Naive thymus-derived CD4-positive, alpha-beta T cell (primary cell): ENCODE data around the gene HAUS1. TPM values are rescaled to one million over a fixed set of nuclear protein-coding genes. Genes with fewer than 3 reads are reported as not detected.

Experiments
- ATAC-seq: fragments of 150-1000 bp; cut with Tn5 transposase; 2 replicates; pipeline ENCODE4 v1.10.0; 2021; ENCODE audit warnings: mild to moderate bottlenecking, moderate library complexity
- CTCF ChIA-PET: fragments of 350-600 bp; sonication (Branson Sonifier 250); formaldehyde crosslinking; loops from one replicate; lab custom pipeline; 2021; ENCODE audit warnings: antibody characterized with exemption; lab: Charles Lee
- POLR2A ChIA-PET: fragments of 350-600 bp; sonication (Branson Sonifier 250); formaldehyde crosslinking; loops from one replicate; lab custom pipeline; 2021; ENCODE audit warnings: antibody characterized with exemption, inconsistent platforms; lab: Charles Lee
- DNase-seq, 9 donors: peaks; one replicate each; pipeline versions ENCODE4 v3.0.0 to v3.0.0-alpha.2; 2020 to 2022; ENCODE audit warnings: mixed read lengths in 1 of 9
- H3K27ac ChIP-seq: one replicate; pipeline ENCODE4 v1.7.0; 2013; ENCODE audit warnings: mild to moderate bottlenecking, low read depth, low read length, moderate library complexity
- H3K27me3 ChIP-seq, 2 donors: one replicate each; pipeline ENCODE4 v1.7.0; 2013; ENCODE audit warnings: low read length in 2 of 2, mild to moderate bottlenecking in 2 of 2, moderate library complexity in 2 of 2; ENCODE audit not compliant: control insufficient read depth in 2 of 2, insufficient read depth in 2 of 2
- H3K36me3 ChIP-seq, 3 experiments: 1 replicate in 2 of 3; 2 replicates in 1 of 3; pipeline ENCODE4 v1.7.0; 2013; ENCODE audit warnings: low read length in 3 of 3, mild to moderate bottlenecking in 3 of 3, moderate library complexity in 1 of 3; ENCODE audit not compliant: insufficient read depth in 3 of 3, control insufficient read depth in 2 of 3
- H3K4me1 ChIP-seq, 2 donors: one replicate each; pipeline ENCODE4 v1.7.0; 2013; ENCODE audit warnings: low read length in 2 of 2, mild to moderate bottlenecking in 2 of 2, moderate library complexity in 1 of 2; ENCODE audit not compliant: control insufficient read depth in 2 of 2, insufficient read depth in 2 of 2
- H3K4me3 ChIP-seq: 2 replicates; pipeline ENCODE4 v1.7.0; 2013; ENCODE audit warnings: mild to moderate bottlenecking, low read length
- H3K9me3 ChIP-seq, 3 experiments: 1 replicate in 2 of 3; 2 replicates in 1 of 3; pipeline ENCODE4 v1.7.0; 2013; ENCODE audit warnings: low read length in 3 of 3; ENCODE audit not compliant: control insufficient read depth in 2 of 3
- H3K27ac Mint-ChIP-seq, 9 donors: one replicate each; pipeline ENCODE4 v1.8.0; 2020 to 2022; ENCODE audit warnings: mixed read lengths in 9 of 9, mild to moderate bottlenecking in 8 of 9, moderate library complexity in 5 of 9, inconsistent platforms in 2 of 9
- H3K27me3 Mint-ChIP-seq, 5 donors: one replicate each; pipeline ENCODE4 v1.8.0; 2021 to 2022; ENCODE audit warnings: mixed read lengths in 5 of 5, mild to moderate bottlenecking in 1 of 5
- H3K36me3 Mint-ChIP-seq, 5 donors: one replicate each; pipeline ENCODE4 v1.8.0; 2020 to 2022; ENCODE audit warnings: mixed read lengths in 5 of 5, mild to moderate bottlenecking in 3 of 5, inconsistent platforms in 1 of 5
- H3K4me1 Mint-ChIP-seq, 7 donors: one replicate each; pipeline ENCODE4 v1.8.0; 2020 to 2022; ENCODE audit warnings: mixed read lengths in 7 of 7, mild to moderate bottlenecking in 3 of 7, inconsistent platforms in 1 of 7
- H3K4me3 Mint-ChIP-seq, 10 donors: one replicate each; pipeline ENCODE4 v1.8.0; 2020 to 2022; ENCODE audit warnings: mild to moderate bottlenecking in 10 of 10, mixed read lengths in 10 of 10, moderate library complexity in 6 of 10, inconsistent platforms in 2 of 10
- H3K9me3 Mint-ChIP-seq, 11 donors: one replicate each; pipeline ENCODE4 v1.8.0; 2020 to 2022; ENCODE audit warnings: mixed read lengths in 11 of 11, mild to moderate bottlenecking in 4 of 11, inconsistent platforms in 1 of 11, moderate library complexity in 1 of 11
- intact Hi-C, 2 donors: fragments of 100-400 bp; cut with micrococcal nuclease; formaldehyde crosslinking; loops; one replicate each; pipeline ENCODE4 v1.15.1; 2023
- polyA plus RNA-seq, 2 donors: library from polyadenylated mRNA; unstranded; fragments of 300-500 nt; fragmentation: Illumina TruSeq; gene quantifications; one replicate each; pipeline ENCODE4 v1.2.3, GENCODE V29; 2021
- total RNA-seq, 6 experiments: library from RNA in 5 of 6; stranded (reverse) in 5 of 6; gene quantifications; 1 replicate in 5 of 6; 2 replicates in 1 of 6; pipeline ENCODE4 v1.2.3 and lab custom pipeline; 2021 to 2026

The HAUS1 gene
- total RNA-seq (10 to 100 TPM; 10.4 to 47.2 (median 15.2) TPM), polyA plus RNA-seq (10 to 100 TPM; 30.0 to 42.7 TPM), total RNA-seq (lab: John Stamatoyannopoulos, UW) (7.3 reads per million, percentile 30 among the genes with 10 or more reads in this experiment)

DNA sequence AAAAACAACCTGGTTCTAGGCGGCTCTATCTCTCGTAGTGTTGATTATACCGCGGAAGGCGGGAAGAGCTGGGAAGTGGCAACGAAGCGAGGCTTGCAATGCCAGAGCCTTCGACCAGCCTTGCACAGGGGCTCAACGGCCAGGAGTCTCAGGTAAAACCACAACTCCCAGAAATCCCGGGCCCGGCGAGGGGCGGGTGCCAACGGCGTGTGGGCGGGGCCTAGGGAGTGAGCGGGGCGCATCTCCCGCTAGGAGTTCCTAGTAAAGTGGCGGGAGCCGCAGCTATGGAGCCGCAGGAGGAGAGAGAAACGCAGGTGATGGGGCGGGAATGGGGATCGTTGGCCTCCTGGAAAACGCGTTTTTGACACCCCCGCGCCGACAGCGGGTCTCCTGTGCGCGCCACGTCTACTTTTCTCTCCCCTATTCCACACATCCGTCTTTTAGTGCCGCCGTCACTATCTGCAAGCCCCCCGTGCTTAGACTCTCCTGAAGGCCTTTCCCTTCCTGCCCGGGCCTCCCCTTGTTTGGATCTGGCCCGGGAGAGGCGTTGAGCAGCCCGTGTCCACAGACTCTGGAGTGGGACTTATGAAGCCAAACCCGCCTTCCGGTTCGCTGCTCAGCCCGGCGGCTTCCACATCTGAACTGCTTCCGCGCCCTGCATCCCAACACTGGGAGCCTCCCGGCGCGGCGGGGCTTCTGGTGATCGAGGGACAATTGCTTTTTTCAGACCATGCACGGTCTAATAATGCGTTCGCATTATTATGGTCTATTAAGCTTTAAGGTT, at the start of gene HAUS1:
TSS of gene HAUS1 (plus strand) at position 258 of the 784 bp plus-strand sequence. CDS start at position 285, 27 bp downstream.
- H3K4me3 ChIP-seq: peak within 1 kb of the TSS; percentile 89
- no peaks in the 10 kb centered on the region for H3K27me3 Mint-ChIP-seq
- H3K9me3 Mint-ChIP-seq: no peaks in the 10 kb centered on the region
- DNase-seq: peak; percentile 62 to 87 (median 69)
- H3K27ac ChIP-seq: peak within 1 kb of the TSS; percentile 80
- intact Hi-C loops: loop anchor here (1.0 to 2.0 kb wide), 6 partner anchors 32 to 813 kb away; partner anchors contain the start of genes EPG5 (in 2 of the 2), KATNAL2 (in 1 of the 2), PIAS2 (in 1 of the 2) and PSTPIP2 (in 1 of the 2)
- H3K4me3 Mint-ChIP-seq: peak within 1 kb of the TSS; percentile 93 to 99 (median 98)
- H3K4me1 Mint-ChIP-seq: peaks cover 11 to 37% (median 26%) of the 10 kb centered on the region in 7 donors
- CTCF ChIA-PET: interaction anchor here (0.8 to 1.0 kb wide), 2 partner anchors 63 to 108 kb away, joined by 3 read pairs; no protein-coding TSS in a partner anchor
- H3K9me3 ChIP-seq: no peaks in the 10 kb centered on the region
- H3K27ac Mint-ChIP-seq: peak within 1 kb of the TSS; percentile 73 to 97 (median 91)
- POLR2A ChIA-PET: interaction anchor here (0.7 to 1.0 kb wide), 3 partner anchors 11 to 84 kb away, joined by 3 read pairs; no protein-coding TSS in a partner anchor
- H3K27me3 ChIP-seq: no peaks in the 10 kb centered on the region
- peaks cover 5% of the 10 kb centered on the region in 2 donors for H3K4me1 ChIP-seq
- peaks cover 0 to 4% (median 0%) of the 10 kb centered on the region in 5 donors for H3K36me3 Mint-ChIP-seq
- ATAC-seq: peak; percentile 98
- H3K36me3 ChIP-seq: peaks cover 0 to 6% (median 0%) of the 10 kb centered on the region in 3 experiments

DNA sequence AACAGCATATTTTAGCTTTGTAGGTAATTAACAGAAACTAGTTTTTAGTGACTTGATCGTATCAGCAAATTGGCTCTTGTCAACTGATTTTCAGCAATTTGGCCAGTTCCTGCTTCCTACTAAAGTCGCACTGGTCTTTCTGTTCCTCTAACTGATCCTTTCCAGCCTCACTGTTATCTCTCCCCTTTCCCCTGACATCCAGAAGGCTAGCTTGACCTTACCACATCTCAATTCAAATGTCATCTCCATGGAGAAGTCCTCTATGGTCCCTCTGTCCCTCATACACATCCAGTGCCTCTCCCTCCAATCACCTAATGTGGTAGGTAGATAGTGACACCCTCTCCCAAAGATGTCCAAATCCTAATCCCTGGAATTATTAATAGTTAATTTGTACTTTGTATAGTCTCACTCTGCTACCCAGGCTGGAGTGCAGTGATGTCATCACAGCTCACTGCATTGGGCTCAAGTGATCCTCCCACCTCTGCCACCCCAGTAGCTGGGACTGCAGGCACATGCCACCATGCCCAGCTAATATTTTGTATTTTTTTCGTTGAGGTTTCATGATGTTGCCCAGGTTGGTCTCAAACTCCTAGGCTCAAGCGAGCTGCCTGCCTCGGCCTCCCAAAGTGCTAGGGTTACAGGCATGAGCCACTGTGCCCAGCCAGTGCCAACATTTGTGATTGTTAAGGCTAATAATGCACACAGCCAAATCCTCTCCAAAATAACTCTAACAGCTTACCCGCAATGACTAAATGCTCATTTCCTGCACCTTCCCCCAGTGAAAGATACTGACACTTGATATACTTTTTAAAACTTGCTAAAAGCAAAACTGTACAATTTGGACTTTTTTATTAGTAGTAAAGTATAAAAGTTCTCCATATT, 49.0 kb upstream of the HAUS1 start:
- Histone ChIP-seq H3K36me3 (no peaks in the 10 kb centered on the region), H3K9me3 (no peaks in the 10 kb centered on the region), H3K27ac (peak overlapping the region; percentile 32), H3K27me3 (no peaks in the 10 kb centered on the region), H3K4me3 (no peak overlapping the region), H3K4me1 (peaks cover 10 to 17% of the 10 kb centered on the region in 2 donors)
- H3K4me1 Mint-ChIP-seq: peaks cover 21 to 46% (median 44%) of the 10 kb centered on the region in 7 donors
- DNase-seq: peak in 1 of 9 donors; percentile 16
- no peaks in the 10 kb centered on the region for H3K27me3 Mint-ChIP-seq
- H3K9me3 Mint-ChIP-seq: no peaks in the 10 kb centered on the region
- intact Hi-C loops: no loop called here
- H3K27ac Mint-ChIP-seq: peak overlapping the region in 8 of 9 donors; percentile 24 to 86 (median 69)
- CTCF ChIA-PET: interaction anchor here (2.0 kb wide), 1 partner anchor 18 kb away, joined by 6 read pairs; no protein-coding TSS in a partner anchor
- H3K36me3 Mint-ChIP-seq: peaks cover 0 to 2% (median 0%) of the 10 kb centered on the region in 5 donors
- peak; percentile 73 for ATAC-seq
- peak overlapping the region; percentile 12 to 72 (median 58) for H3K4me3 Mint-ChIP-seq
- POLR2A ChIA-PET: interaction anchor here (0.6 to 1.4 kb wide), 5 partner anchors 12 to 145 kb away, joined by 3 to 5 read pairs (median 4); no protein-coding TSS in a partner anchor

DNA sequence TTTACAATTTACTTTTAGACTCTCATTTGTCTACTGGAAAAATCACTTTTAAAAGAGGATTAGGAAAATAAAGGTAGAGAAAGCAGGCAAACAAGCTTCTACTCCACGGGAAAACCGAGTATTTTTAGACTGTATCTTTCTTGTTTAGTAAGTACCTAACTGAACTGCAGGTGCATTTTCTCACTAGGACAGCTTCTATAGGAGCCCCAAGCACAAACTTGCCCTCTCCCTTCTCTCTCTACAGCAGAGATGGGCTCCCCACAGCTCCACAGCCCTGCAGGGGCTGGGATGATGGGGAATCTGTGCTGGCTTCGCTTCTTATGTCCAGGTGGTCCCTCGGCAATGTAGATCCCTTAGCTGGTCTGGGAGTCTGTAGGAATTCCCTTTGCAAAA, 48.4 kb upstream of the HAUS1 start:
- DNase-seq (no peak), ATAC-seq (no peak)
- H3K9me3 ChIP-seq: no peaks in the 10 kb centered on the region
- no peaks in the 10 kb centered on the region for H3K9me3 Mint-ChIP-seq
- intact Hi-C loops: no loop called here
- H3K36me3 Mint-ChIP-seq: peaks cover 0 to 3% (median 0%) of the 10 kb centered on the region in 5 donors
- peaks cover 21 to 51% (median 46%) of the 10 kb centered on the region in 7 donors for H3K4me1 Mint-ChIP-seq
- no peaks in the 10 kb centered on the region for H3K27me3 ChIP-seq
- no peak overlapping the region for H3K4me3 ChIP-seq
- ChIA-PET CTCF (interaction anchor here (0.6 to 2.0 kb wide), 2 partner anchors 17 to 1149 kb away, joined by 3 to 6 read pairs; no protein-coding TSS in a partner anchor), POLR2A (interaction anchor here (1.1 to 1.4 kb wide), 4 partner anchors 13 to 18 kb away, joined by 4 to 5 read pairs (median 4); no protein-coding TSS in a partner anchor)
- H3K36me3 ChIP-seq: no peaks in the 10 kb centered on the region
- peak overlapping the region; percentile 32 for H3K27ac ChIP-seq
- peaks cover 10 to 17% of the 10 kb centered on the region in 2 donors for H3K4me1 ChIP-seq
- H3K27me3 Mint-ChIP-seq: no peaks in the 10 kb centered on the region
- peak overlapping the region; percentile 24 to 86 (median 64) for H3K27ac Mint-ChIP-seq
- peak overlapping the region in 9 of 10 donors; percentile 21 to 72 (median 59) for H3K4me3 Mint-ChIP-seq

DNA sequence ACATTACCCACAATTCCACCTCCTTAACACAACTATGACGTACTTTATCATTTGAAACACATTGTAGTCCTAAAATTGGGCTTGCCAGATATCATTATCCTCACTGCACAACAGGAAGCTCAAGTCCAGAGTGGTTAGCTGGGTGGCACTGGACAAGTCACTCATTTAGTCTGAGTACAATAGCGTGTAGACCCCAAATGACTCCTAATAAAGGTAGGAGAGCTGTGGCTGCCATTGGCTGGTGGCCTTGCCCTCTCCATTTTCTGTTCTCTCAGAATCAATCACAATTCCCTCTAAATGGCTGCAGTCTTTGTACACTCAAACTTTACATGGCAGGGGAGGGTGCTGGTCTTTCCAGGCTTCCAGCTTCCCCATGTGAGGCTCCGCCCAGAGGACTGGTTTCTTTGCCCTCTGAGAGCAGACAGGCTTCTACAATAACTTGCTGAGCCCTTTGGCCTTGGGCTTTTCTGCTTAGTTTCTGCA, 43.8 kb upstream of the HAUS1 start:
- no peak for DNase-seq
- H3K4me1 ChIP-seq: peaks cover under 1 to 9% of the 10 kb centered on the region in 2 donors
- no peak overlapping the region for H3K4me3 Mint-ChIP-seq
- no peaks in the 10 kb centered on the region for H3K36me3 ChIP-seq
- no peak for ATAC-seq
- peaks cover 10 to 29% (median 21%) of the 10 kb centered on the region in 7 donors for H3K4me1 Mint-ChIP-seq
- H3K4me3 ChIP-seq: no peak overlapping the region
- intact Hi-C loops: no loop called here
- peak overlapping the region in 1 of 9 donors; percentile 19 for H3K27ac Mint-ChIP-seq
- CTCF ChIA-PET: interaction anchor here (0.6 to 2.1 kb wide), 2 partner anchors 13 kb away, joined by 3 to 7 read pairs; no protein-coding TSS in a partner anchor
- no peaks in the 10 kb centered on the region for H3K27me3 Mint-ChIP-seq
- H3K27me3 ChIP-seq: no peaks in the 10 kb centered on the region
- POLR2A ChIA-PET: interaction anchor here (1.1 kb wide), 1 partner anchor 10 kb away, joined by 3 read pairs; no protein-coding TSS in a partner anchor
- no peaks in the 10 kb centered on the region for H3K9me3 Mint-ChIP-seq
- H3K36me3 Mint-ChIP-seq: peaks cover 0 to 4% (median 0%) of the 10 kb centered on the region in 5 donors
- H3K9me3 ChIP-seq: no peaks in the 10 kb centered on the region
- H3K27ac ChIP-seq: no peak overlapping the region

GRCh38 chr18:46061387-46061786, 42.8 kb upstream of the HAUS1 start:
- no peak for ATAC-seq
- Histone ChIP-seq H3K27me3 (no peaks in the 10 kb centered on the region), H3K4me3 (no peak overlapping the region), H3K4me1 (no peaks in the 10 kb centered on the region), H3K27ac (no peak overlapping the region), H3K9me3 (no peaks in the 10 kb centered on the region), H3K36me3 (no peaks in the 10 kb centered on the region)
- intact Hi-C loops: no loop called here
- no peak for DNase-seq
- POLR2A ChIA-PET: interaction anchor here (0.9 to 1.1 kb wide), 2 partner anchors 9 to 387 kb away, joined by 3 to 6 read pairs; no protein-coding TSS in a partner anchor
- Mint-ChIP-seq H3K36me3 (peaks cover 0 to 4% (median 0%) of the 10 kb centered on the region in 5 donors), H3K27ac (peak overlapping the region in 1 of 9 donors; percentile 1), H3K9me3 (no peaks in the 10 kb centered on the region), H3K4me3 (no peak overlapping the region), H3K4me1 (peaks cover 0 to 19% (median 11%) of the 10 kb centered on the region in 7 donors), H3K27me3 (no peaks in the 10 kb centered on the region)
- CTCF ChIA-PET: interaction anchor here (2.1 to 2.5 kb wide), 2 partner anchors 9 to 12 kb away, joined by 6 to 7 read pairs; no protein-coding TSS in a partner anchor
